GM12891 (cell line): Measurements from ENCODE around the gene TMSB15B.

ENCODE experiments used
- POLR2A ChIP-seq: IDR thresholded peaks from 2 replicates; pipeline ENCODE4 v1.6.1; 2011; ENCODE audit warnings: low read depth, low read length, control low read depth
- POLR2AphosphoS5 ChIP-seq: IDR thresholded peaks from 2 replicates; pipeline ENCODE4 v1.6.1; 2011; ENCODE audit warnings: low read depth, low read length, control low read depth
- TAF1 ChIP-seq: IDR thresholded peaks from 2 replicates; pipeline ENCODE4 v1.6.1; 2011; ENCODE audit warnings: low read depth, low read length, control low read depth

- no peak for TF ChIP-seq POLR2A
- no peak for TF ChIP-seq TAF1
- no peak for TF ChIP-seq POLR2AphosphoS5
These were observed 12.9 kb upstream of the TMSB15B start for GRCh38 chrX:103949506-103949905.
